ENCODE data around the gene SLC6A2.

SLC6A2 gene

DNA sequence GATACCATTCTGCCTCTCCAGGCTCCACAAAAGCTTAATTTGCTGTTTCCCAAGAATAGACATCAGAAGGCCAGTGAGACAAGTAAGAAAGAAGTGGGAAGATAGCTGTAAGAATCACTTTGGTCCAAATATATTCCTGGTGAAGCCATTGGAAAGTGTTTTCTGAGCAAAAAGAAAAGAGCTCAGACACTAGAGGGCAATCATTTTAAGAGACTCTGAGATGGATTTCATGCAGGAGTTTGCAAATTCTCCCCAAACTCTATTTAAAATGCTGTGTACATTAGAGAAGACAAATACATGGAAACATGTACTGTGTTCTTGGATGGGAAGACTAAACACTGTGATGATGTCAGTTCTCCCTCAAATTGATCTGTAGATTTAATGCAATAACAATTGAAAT lies 8.0 kb upstream of the SLC6A2 start:
- no peak for DNase-seq (ENCODE audit: low spot score)

DNA sequence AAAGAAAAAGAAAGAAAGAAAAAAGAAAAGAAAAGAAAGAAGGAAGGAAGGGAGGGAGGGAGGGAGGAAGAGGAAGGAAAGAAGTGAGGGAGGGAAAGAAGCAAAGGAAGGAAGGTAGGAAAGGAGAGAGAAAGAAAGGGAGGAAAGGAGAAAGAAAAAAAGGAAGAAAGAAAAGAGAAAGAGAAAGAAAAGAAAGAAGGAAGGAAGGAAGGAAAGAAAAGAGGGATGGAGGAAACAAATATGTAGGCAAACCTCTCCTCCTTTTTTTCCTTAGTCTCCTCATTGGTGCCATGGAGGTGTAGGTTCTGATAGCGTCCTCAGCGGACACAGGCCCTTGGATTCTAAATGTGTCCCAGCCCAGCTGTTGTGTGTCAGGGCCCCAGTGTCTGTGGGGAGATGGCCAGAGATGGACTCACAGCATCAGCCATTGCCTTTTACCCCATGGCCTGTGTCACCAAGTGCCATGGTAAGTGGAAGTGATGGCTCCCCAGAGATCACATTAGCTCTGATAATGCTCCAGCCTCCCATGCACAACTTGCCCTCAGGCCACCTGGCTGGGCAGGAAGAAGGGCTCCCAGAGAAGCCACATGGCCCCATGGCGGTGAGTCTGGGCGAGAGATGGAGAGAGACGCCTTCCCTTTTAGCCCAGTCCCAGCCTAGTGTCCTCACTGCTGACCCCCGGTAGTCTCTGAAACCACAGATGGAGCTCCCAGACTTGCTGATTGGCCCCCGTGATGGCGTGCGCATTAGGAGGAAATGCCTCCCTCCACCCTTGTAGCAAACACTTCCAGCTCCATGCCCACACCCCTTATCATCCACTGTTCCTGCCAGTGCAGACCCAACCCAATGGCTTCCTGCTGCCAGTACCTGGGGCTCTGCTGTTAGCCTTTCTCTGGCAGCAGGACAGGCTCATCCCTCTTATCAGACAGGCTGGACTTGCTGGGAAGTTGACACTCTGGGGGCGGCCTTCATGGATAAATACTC lies 3.7 kb upstream of the SLC6A2 start:
- DNase-seq (ENCODE audit: low spot score), result no peak

DNA sequence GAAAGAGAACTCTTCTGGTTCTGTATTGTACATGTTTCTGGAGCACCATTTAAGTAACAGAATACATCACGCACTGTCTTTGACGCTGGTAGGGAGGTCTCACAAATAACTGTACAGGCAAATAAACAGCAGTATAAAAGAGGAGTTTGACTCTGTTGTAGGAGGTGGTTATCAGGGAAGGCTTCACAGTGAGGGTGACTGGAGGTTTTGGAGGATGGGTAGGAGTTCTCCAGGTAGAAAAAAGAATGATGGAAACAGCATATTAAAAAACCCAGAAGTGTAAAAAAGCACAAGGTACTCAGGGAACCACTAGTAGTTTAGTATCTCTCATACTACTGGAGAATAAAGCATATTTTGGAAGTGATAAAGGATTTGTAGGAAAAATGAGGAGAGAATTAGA lies 2.7 kb upstream of the SLC6A2 start:
- no peak for DNase-seq (ENCODE audit: low spot score)

DNA sequence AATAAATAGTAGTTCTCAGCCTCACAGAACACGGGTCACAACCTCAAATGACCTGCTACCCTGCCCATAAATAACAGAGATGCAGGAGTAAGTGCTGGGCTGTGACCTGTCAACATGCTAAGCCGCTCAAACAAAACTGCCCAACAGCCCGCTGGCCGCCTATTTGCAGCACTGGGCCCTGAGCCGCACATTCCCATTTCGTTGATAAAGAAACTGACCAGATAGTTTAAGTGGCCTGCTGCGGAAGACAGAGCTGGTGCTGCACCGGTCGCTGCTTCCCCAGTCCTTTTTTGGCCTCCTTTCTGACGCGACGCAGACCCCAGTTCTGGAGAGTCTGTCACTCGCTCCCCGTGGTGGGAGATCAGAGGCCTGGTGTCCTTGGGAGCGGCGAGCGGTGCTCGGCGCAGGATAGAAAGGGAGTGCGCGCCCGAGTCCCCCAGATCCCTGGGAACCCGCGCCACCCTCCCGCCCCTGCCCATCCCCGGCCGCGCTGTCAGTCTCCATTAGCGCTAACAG lies 349 bp upstream of the SLC6A2 start:
- no peak for DNase-seq (ENCODE audit: low spot score)

DNA sequence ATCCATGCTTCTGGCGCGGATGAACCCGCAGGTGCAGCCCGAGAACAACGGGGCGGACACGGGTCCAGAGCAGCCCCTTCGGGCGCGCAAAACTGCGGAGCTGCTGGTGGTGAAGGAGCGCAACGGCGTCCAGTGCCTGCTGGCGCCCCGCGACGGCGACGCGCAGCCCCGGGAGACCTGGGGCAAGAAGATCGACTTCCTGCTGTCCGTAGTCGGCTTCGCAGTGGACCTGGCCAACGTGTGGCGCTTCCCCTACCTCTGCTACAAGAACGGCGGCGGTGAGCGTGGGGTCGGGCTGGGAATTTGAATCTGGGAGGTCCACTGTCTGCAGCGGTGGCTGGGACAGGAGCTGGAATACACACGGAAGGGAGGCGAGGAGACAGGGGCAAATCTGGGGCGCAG lies 904 bp downstream of the SLC6A2 start:
- no peak for DNase-seq (ENCODE audit: low spot score)

DNA sequence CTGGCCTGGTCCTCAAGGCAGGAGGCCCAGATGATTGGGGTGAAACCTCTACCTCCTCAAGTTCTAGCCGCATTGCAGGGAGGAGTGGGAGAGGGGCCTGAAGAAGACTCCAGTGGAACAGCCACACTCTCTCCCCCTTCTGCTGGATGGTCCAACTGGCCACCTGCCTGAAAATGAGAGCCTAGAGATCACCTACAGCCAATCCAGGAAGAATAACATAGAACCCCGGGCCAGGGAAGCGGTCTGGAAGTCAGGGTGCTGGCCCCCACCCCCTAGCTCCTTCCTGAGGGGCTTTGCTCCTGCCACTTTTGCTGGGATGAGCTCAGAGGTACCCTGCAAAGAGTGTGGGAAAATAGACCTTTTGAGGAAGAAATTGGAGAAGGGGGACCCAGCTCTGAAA lies 1.8 kb downstream of the SLC6A2 start:
- DNase-seq (ENCODE audit: low spot score), result no peak

DNA sequence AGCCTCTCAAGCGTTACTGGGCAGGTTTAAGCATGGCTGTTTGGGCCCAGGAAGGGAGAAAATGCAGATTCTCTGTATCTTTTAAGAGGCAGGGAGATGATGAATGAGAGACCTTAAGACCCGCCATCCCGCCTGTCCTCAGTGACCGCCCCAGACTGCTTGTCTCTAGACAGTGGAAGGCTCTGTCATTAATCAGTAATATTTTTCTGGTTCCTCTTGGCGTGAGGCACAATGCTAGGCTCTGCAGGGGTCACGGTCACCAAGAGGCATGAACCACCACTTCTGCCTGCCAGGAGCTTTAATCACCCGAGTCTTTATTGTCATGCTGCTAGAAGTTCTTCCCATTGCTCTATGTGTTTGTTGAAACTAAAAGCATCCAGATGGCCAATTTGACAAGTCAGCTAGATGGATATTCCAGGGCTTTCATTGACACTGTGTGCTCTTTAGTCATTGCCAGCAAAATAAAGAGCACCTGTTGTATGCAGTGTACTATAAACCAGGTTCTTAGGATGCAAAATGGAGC lies 3.2 kb downstream of the SLC6A2 start:
- no peak for DNase-seq (ENCODE audit: low spot score)

DNA sequence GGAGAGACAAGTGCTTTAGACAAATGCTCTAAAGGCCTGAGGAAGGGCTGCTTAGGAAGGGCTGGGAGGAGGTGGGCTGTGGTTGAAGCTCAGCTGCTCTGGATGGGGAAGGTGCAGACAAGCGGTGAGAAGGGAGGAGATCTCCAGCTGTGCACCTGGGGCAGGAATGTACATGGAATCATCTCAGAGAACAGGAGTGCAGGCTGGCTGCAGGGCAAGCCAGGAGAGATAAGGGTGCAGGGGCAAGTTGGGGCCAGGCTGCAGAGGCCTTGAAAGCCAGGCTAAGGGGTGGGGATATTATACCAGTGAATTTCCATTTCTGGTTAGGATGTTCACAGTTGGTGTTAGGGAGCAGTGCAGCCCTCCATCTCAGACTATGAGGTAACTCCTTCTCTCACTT lies 4.2 kb downstream of the SLC6A2 start:
- DNase-seq (ENCODE audit: low spot score), result no peak

DNA sequence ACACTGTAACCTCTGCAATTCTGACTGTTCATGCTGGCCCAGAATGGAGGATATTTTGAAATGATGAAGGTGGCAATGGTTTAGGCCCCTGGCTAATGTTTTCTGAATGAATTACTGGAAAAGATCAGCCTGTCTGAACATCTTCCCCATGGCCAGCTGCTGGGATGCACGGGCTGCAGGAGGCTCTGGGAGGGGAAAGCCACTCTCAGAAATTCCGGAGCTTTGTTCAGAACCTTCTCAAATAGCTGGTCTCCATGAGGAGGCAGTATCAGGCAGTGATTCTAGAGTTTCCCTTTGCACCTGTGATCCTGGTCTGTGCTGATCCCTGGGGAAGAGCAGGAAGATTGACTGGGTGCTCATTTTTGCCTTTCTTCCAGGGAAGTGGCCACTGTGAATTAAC lies 5.0 kb downstream of the SLC6A2 start:
- no peak for DNase-seq (ENCODE audit: low spot score)

DNA sequence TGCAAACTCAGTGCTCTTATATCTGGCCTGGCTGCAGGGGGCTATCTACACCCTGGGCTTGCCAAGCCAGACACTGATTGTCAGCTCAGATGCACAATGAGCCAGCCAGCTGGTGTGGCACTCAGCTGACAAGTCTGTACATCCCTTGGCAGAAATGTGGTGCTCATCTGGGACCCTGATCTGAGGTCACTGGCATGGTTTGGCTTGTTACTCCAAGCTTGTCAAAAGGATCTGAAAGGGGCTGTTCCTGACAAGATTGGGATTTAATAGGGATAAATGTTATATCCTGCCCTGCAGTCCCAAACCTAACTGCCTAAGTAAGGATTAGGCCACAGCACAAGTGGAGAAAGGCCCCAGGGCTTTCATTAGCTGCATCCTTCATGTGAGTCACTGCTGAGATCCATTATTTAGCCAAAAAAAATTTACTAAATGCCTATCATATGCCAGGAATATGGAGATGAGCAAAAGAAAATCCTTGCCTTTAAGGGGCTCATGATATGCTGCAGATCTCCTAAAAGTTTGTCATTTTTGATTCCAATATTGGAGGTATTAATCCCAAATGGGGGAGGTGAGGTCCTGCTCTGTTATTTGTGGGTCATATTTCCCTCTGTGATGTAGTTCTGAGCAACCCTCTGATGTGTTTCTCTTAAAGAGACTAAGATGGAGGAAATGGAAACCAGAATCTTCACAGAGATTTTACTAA lies 6.3 kb downstream of the SLC6A2 start:
- DNase-seq (ENCODE audit: low spot score), result peak; percentile 64

DNA sequence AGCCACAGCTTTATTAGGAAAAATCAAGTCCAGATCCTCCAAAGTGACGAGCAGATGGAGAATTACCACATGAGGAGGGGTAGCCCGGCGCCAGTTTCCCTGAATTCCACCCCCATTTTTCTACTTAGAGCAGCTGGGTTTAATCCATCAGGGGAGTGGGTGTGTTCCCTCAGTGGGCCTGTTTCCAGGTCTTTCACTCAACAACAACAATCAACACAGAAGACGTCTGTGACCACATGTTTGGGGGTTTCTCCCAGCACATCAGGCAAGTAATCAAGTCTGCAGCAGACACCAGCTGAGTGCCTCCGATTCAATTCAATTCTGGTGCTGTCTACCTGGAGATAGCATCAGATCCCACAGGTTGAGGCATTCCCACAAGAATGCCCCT lies 6.8 kb downstream of the SLC6A2 start:
- DNase-seq (ENCODE audit: low spot score), result no peak

DNA sequence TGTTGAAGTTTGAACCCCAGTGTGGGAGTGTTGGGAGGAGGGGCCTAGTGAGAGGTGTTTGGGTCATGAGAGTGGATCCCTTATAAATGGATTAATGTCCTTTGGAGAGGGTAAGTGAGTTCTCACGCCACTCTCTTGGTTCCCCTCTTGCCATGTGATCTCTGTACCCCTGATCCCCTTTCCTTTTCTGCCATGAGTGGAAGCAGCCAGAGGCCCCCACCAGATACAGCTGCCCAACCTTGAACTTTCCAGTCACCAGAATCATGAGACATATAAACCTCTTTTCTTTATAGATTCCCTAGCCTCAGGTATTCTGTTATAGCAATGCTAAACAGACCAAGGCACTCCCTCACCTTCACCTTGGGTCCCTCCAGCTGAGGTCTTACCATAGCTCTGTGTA lies 7.4 kb downstream of the SLC6A2 start:
- DNase-seq (ENCODE audit: low spot score), result no peak

DNA sequence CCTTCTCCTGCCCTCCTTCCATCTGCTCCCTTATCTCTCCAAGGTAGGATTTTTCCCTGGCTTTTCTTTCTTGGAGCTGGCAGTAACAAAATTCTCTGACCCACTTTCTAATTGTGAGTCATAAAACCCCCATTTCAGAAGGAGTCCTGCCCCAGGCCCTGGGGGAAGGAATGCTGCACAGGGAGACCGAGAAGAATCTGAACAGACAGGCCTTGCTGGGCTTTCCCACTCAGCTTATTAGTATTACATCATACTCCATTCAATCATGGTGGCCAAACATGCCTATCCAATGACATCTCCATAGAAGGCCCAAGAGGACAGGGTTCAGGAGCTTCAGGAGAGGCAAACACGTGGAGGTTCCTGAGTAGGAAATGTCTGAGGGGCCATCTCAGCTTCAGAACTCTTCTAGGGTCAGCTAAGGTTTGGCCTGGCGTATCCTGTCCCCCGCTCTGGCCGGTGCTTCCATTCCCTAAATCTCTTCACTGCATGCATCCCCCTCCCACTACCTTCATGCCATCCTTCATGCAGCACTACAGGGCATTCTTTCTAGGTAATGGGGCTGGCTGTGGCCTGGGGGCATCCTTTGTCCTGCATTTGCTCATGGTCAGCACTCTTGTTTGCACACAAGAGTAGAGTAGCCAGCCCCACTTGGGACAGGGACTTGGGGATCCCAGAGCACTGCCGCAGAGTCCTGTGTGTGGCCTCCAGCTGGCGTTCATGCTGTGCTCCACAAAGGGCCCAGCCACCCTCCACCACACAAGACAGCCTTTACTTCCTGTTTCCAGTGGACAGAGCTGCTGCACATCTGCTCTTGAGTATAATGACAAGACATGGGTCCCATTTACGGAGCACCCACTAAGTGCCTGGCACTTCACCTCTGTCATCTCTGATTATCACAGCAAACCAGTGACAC lies 8.2 kb downstream of the SLC6A2 start:
- no peak for DNase-seq (ENCODE audit: low spot score)

DNA sequence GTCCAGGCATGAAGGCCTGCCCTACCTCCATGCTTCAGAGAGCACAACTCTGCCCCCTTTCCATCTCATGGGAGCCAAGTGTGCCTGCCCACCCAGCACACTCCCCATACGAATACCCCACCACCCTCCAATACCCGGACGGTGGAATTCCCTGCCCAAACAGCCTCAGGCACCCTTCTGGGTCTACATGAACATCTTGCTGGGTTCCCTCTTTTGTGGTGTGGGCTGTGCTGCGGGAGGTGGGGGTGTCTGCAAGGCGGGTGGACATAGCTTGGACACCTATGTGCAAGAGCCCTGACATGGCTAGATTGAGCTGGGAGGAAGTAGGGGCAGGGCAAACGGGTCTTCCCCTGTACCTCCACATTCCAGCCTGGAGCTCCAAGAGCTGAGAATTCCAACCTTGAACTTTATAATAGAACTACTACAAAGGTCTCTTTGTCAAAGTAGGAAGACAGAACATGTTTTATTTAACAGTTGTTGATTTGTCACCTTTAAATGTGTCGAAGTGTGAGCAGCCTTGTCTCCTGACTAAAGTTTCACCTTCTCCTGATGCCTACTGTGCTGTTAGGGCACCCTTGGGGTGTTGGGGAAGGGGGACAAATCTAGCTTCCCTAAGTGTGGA lies 9.1 kb downstream of the SLC6A2 start:
- no peak for DNase-seq (ENCODE audit: low spot score)

DNA sequence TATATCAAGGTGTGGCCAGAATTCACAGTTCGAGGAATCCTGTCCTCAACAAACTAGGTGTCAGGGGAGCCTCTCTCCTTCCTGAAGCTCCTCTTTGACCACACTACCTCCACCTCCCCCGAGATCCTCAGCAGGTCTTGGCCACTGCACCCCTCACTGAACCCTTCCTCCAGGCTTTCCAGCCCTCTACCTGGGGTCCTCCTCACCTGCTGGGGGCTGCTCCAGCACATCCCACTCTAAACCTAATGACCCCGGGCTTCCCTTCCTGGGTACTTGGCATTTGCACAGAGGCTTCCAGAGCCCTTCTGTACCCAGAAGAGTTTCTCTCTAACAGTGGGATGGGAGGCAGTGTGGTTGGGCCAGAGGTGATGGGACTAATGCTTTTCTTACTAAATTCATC lies 9.7 kb downstream of the SLC6A2 start:
- no peak for DNase-seq (ENCODE audit: low spot score)

DNA sequence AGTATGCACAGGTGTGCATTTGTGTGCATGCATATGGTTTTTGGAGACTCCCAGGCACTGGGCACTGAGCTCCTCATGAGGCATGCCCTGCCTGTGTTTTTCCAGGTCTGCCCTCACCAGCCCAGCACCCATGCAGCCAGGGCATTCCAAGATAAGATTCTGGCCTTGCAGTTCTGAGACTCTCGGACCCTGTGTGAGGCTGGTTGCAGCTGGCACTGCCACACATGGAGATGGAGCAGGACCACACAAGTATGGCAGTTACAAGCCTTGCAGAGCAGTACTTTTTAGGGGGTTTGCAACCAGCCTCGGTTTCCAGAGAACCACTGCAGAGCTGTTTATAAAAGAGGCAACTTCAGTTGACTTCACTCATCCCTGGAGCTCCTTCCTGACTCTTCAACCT lies 10.2 kb downstream of the SLC6A2 start:
- DNase-seq (ENCODE audit: low spot score), result no peak

DNA sequence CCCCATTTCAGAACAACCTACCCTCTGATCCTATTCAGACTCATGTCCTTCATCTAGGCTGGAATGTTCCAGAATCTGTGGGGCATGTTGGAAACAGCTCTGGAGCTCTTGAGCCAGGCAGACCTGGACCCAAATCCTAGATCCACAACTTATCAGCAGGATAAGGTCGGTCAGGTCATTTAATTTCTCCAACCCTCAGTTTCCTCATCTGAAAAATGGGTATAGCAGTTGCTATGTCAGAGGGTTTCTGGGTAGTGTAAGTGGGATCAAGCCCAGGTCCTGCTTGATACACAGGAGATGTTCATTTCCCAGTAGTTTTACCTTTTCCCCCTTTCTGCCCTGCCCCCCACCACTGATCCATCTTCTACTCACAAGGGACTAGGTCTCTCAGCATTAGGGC lies 12.0 kb downstream of the SLC6A2 start:
- no peak for DNase-seq (ENCODE audit: low spot score)

DNA sequence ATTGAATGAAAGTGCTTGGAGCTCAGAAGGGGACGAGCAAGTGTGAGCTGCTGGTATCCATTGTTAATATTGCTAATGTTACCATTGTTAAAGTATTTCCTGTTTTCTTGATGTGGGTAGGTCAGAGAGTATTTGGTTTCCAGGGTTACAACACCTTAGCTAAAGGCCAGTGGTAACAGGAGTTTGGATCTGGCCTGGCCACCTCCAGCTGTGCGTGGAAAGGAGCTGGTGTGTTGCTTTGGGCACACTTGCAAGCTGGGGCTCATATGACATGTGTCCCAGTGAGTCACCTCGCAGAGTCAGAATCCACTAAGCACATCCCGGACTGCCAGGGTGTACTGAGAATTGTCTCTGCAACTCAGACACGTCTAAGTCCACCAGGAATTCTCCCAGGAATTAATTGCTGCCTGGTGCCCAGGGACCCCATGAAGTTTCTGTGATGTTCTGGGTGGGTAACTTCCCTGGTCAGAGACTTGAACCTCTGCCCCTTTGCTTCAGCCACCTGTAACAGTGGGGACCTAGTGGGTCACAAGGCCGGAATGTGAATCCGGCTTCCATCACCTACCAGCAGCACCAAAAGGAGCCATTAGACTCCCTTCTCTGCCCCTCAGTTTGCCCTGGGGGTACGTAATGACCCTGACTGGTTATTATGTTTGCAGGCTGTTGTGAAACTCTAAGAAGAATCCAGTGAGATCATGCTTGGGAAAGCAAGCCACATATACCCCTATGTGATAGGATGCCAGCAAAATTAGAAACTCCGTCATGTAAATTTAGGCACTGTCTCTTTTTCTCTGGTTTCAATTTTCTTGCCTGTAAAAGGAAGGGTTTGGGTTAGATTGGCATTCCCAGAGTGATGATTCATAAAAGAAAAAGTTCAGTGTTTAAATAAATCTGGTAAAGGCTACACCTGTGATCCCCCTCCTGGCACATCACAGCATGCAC lies 12.8 kb downstream of the SLC6A2 start:
- no peak for DNase-seq (ENCODE audit: low spot score)

DNA sequence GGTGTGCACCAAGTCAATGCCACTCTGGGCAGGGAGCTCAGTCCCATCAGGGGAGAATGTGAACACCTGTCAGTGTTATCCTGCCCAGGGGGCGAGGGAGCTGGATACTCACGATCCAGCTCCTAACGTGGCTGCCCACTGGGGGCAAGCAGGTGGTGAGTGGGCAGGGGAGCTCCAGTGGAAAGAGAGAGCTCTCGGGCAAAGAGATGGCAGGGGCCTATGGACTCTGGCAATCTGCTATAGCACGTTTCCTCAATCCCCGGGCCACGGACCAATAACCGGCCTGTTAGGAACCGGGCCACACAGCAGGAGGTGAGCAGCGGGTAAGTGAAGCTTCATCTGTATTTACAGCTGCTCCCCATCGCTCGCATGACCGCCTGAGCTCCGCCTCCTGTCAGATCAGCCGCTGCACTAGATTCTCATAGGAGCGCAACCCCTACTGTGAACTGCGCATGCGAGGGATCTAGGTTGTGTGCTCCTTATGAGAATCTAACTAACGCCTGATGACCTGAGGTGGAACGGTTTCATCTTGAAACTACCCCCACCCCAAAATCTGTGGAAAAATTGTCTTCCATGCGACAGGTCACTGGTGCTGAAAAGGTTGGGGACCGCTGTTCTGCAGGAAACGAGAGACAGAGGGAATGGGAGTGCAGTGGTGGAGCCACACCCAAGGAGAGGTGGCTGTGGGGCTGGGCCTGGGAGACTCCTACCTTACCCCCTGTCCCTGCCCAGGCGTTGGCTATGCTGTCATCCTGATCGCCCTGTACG lies 15.6 kb downstream of the SLC6A2 start:
- DNase-seq (ENCODE audit: low spot score), result no peak

DNA sequence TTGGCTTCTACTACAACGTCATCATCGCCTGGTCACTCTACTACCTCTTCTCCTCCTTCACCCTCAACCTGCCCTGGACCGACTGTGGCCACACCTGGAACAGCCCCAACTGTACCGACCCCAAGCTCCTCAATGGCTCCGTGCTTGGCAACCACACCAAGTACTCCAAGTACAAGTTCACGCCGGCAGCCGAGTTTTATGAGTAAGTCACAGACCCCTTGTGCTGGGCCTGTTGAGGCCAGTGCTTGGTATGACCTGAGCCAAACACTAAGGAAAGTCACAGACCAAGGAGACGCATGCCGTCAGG lies 16.1 kb downstream of the SLC6A2 start:
- no peak for DNase-seq (ENCODE audit: low spot score)
